GM12878 (cell line): ENCODE measurements around the gene LYZL2. TPM values are rescaled to one million over a fixed set of nuclear protein-coding genes. Genes with fewer than 3 reads are reported as not detected.

Experiments
- ATAC-seq: fragments of 200-7000 bp; cut with Tn5 transposase; 3 replicates; pipeline ENCODE4 v1.9.1; 2020; ENCODE audit warnings: mild to moderate bottlenecking, moderate library complexity
- BruUV-seq: library from RNA; stranded (reverse); fragments of 400-500 nt; replicated peaks from 2 replicates; lab custom pipeline; 2021; lab: Mats Ljungman, UMichigan
- CTCF ChIA-PET: fragments of 300-600 bp; sonication (Branson Sonifier 250); formaldehyde crosslinking; extraction: SDS; loops from one replicate; lab custom pipeline; 2021; ENCODE audit warnings: inconsistent platforms; lab: Yijun Ruan, JAX
- POLR2A ChIA-PET: fragments of 350-600 bp; formaldehyde crosslinking; extraction: SDS; loops from one replicate; lab custom pipeline; 2021; ENCODE audit warnings: inconsistent platforms; lab: Charles Lee
- RAD21 ChIA-PET: fragments of 300-600 bp; sonication (Branson Sonifier 250); formaldehyde crosslinking; loops from one replicate; lab custom pipeline; 2023; ENCODE audit warnings: antibody characterized with exemption; ENCODE audit not compliant: unreplicated experiment; lab: Charles Lee
- SMC1A ChIA-PET: fragments of 300-600 bp; sonication (Branson Sonifier 250); formaldehyde crosslinking; loops from one replicate; lab custom pipeline; 2023; ENCODE audit not compliant: unreplicated experiment, uncharacterized antibody; lab: Charles Lee
- DNase-seq: peaks from one replicate; pipeline ENCODE4 v3.0.0-alpha.2; 2011; ENCODE audit warnings: low read depth, low spot score
- FAIRE-seq: peaks from 3 replicates; lab custom pipeline; 2011; peaks lifted over from hg19 to GRCh38; lab: Jason Lieb, UNC
- H2AFZ ChIP-seq: 2 replicates; pipeline ENCODE4 v1.6.0; 2011; ENCODE audit warnings: low read depth, low read length, control low read depth; ENCODE audit not compliant: control insufficient read depth
- H3K27ac ChIP-seq: 2 replicates; pipeline ENCODE4 v1.5.1; 2011; ENCODE audit warnings: control low read depth; ENCODE audit not compliant: control insufficient read depth, insufficient read depth
- H3K27me3 ChIP-seq, 2 experiments: replicated peaks in 1 of 2; 2 replicates each; pipeline versions ENCODE4 v1.6.0 to v1.6.1; 2011; ENCODE audit warnings: low read length in 1 of 2; ENCODE audit not compliant: control insufficient read depth in 2 of 2, insufficient read depth in 2 of 2
- H3K36me3 ChIP-seq, 2 experiments: 2 replicates each; pipeline ENCODE4 v1.5.1; 2011; ENCODE audit warnings: low read length in 1 of 2; ENCODE audit not compliant: control insufficient read depth in 2 of 2, insufficient read depth in 2 of 2
- H3K4me1 ChIP-seq: 2 replicates; pipeline ENCODE4 v1.6.1; 2011; ENCODE audit warnings: mild to moderate bottlenecking, low read length, moderate library complexity, mixed read lengths; ENCODE audit not compliant: control insufficient read depth, insufficient read depth
- H3K4me2 ChIP-seq: 2 replicates; pipeline ENCODE4 v1.6.0; 2011; ENCODE audit warnings: control low read depth; ENCODE audit not compliant: control insufficient read depth, insufficient read depth
- H3K4me3 ChIP-seq: fragments of 200-600 bp; sonication (generic); 2 replicates; pipeline ENCODE4 v1.5.1; 2016
- H3K79me2 ChIP-seq: 2 replicates; pipeline ENCODE4 v1.6.0; 2011; ENCODE audit warnings: low read length; ENCODE audit not compliant: control insufficient read depth, insufficient read depth
- H3K9ac ChIP-seq: 2 replicates; pipeline ENCODE4 v1.8.0; 2011; ENCODE audit warnings: low read length, control low read depth, mixed read lengths; ENCODE audit not compliant: control insufficient read depth, insufficient read depth
- H3K9me3 ChIP-seq: replicated peaks from 3 replicates; pipeline ENCODE4 v1.5.1; 2011; ENCODE audit warnings: mild to moderate bottlenecking, low read length; ENCODE audit not compliant: control insufficient read depth, insufficient read depth
- H4K20me1 ChIP-seq: 2 replicates; pipeline ENCODE4 v1.6.0; 2011; ENCODE audit not compliant: control insufficient read depth, insufficient read depth
- BCL11A ChIP-seq: IDR thresholded peaks from 2 replicates; pipeline ENCODE4 v1.6.1; 2011; ENCODE audit warnings: low read depth, low read length
- CHD4 ChIP-seq: fragments of 200-600 bp; sonication (generic); IDR thresholded peaks from 2 replicates; pipeline ENCODE4 v1.6.1; 2016; ENCODE audit warnings: mild to moderate bottlenecking
- HCFC1 ChIP-seq: fragments of 150-350 bp; IDR thresholded peaks from 2 replicates; pipeline ENCODE4 v1.6.1; 2014; ENCODE audit warnings: low read length
- KLF5 ChIP-seq: fragments of 450-650 bp; IDR thresholded peaks from 2 replicates; pipeline ENCODE4 v1.6.1; 2014; ENCODE audit warnings: mild to moderate bottlenecking; ENCODE audit not compliant: partially characterized antibody
- POU2F2 ChIP-seq: IDR thresholded peaks from 3 replicates; pipeline ENCODE4 v1.6.1; 2011; ENCODE audit warnings: low read depth, mild to moderate bottlenecking, low read length, borderline replicate concordance
- RAD51 ChIP-seq: fragments of 450-650 bp; IDR thresholded peaks from 2 replicates; pipeline ENCODE4 v1.6.1; 2016; ENCODE audit warnings: moderate library complexity, mild to moderate bottlenecking, inconsistent platforms
- RELA ChIP-seq: fragments of 450-650 bp; IDR thresholded peaks from 2 replicates; pipeline ENCODE4 v1.8.0; 2014; ENCODE audit warnings: borderline replicate concordance; ENCODE audit not compliant: partially characterized antibody
- SP1 ChIP-seq: IDR thresholded peaks from one replicate; pipeline ENCODE4 v1.6.1; 2011; ENCODE audit warnings: low read depth, low read length
- WGBS: methylation state at CpG from one replicate; pipeline ENCODE4 v1.1.6; 2016; ENCODE audit warnings: low lambda C conversion rate; ENCODE audit not compliant: insufficient replicate concordance, insufficient coverage; ENCODE audit errors: missing lambda C conversion rate; 5-methylcytosine and 5-hydroxymethylcytosine counted together
- in situ Hi-C: fragments of 300-500 bp; cut with MboI; formaldehyde crosslinking; loops from 9 replicates; pipeline ENCODE4 v1.14.3; 2018; ENCODE audit warnings: mixed read lengths
- intact Hi-C: fragments of 100-400 bp; cut with micrococcal nuclease; formaldehyde crosslinking; loops from one replicate; pipeline ENCODE4 v1.14.2; 2022; ENCODE audit not compliant: unreplicated experiment
- polyA plus RNA-seq, 11 experiments: library from polyadenylated mRNA; depleted of rRNA in 4 of 11; unstranded in 6 of 11; stranded (reverse) in 5 of 11; fragments of >200 nt; fragmentation: Nextera tagmentation in 4 of 11; fragmentation: Illumina TruSeq in 1 of 11; extraction: Ambion mirVana in 4 of 11; extraction: Trizol in 1 of 11; gene quantifications; 1 replicate in 1 of 11; 2 replicates in 10 of 11; pipeline versions ENCODE4 v1.2.1 to v1.2.3, GENCODE V29; 2011 to 2016; ENCODE audit warnings: inconsistent platforms in 2 of 11, missing spikeins in 2 of 11, low read depth in 1 of 11
- total RNA-seq, 4 experiments: library from RNA; depleted of rRNA in 3 of 4; stranded (reverse); fragments of >200 nt in 3 of 4; fragmentation: Illumina TruSeq in 1 of 4; extraction: Trizol in 1 of 4; gene quantifications; 2 replicates each; pipeline versions ENCODE4 v1.2.1 to v1.2.3, GENCODE V29; 2013 to 2021
- TF ChIP-seq, protein P1 (sequence below): IDR thresholded peaks from 2 replicates; pipeline ENCODE4 v1.6.1; 2011; ENCODE audit warnings: low read depth, mild to moderate bottlenecking, low read length, moderate library complexity, borderline replicate concordance; ENCODE audit errors: extremely low read depth
- TF ChIP-seq, protein P2 (sequence below): IDR thresholded peaks from 2 replicates; pipeline ENCODE4 v1.6.1; 2011; ENCODE audit warnings: borderline replicate concordance, low read depth, mild to moderate bottlenecking, moderate library complexity, low read length; ENCODE audit not compliant: insufficient read depth, poor library complexity, severe bottlenecking
- TF ChIP-seq, protein P3 (sequence below): fragments of 450-650 bp; IDR thresholded peaks from 2 replicates; pipeline ENCODE4 v1.6.1; 2017; ENCODE audit warnings: low read depth, mild to moderate bottlenecking, moderate library complexity

Gene LYZL2
- total and polyA plus RNA-seq, 10 of the 15 experiments (the other 5 are each of a cell fraction or from before 2014, with no cell fraction given): not detected

DNA sequence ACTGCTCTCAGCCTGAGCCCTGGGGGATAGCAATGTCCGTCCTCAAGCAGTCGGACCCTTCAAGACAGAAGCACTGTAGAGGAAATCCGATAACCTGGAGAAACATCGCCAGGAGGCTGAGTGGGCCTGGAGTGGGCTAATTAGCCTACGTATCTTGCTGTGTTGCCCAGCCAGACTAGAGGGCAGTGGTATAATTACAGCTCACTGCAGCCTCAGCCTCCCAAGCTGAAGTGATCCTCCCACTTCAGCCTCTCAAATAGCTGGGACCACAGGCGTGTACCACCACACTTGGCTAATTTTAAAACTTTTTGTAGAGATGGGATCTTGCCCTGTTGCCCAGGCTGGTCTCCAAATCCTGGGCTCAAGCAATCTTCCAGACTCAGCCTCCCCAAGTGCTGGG, 21.7 kb downstream of the LYZL2 start:
- H2AFZ ChIP-seq: no peak overlapping the region
- intact Hi-C loops (no loop called here), in situ Hi-C loops (no loop called here)
- no peak overlapping the region for H3K27ac ChIP-seq
- H3K9me3 ChIP-seq: no peaks in the 10 kb centered on the region; the same call in 2 of the 3 replicates
- ATAC-seq (no peak), FAIRE-seq (no peak), DNase-seq (no peak)
- H3K4me1 ChIP-seq: no peaks in the 10 kb centered on the region
- H3K4me3 ChIP-seq: no peak overlapping the region
- 48% methylated on average over 6 of the region's 6 CpGs for WGBS
- H3K36me3 ChIP-seq: no peaks in the 10 kb centered on the region
- no peaks in the 10 kb centered on the region; a peak in 2 of 4 replicates for H3K27me3 ChIP-seq
- no peak overlapping the region for H3K4me2 ChIP-seq
- ChIA-PET SMC1A (no interaction called here), RAD21 (no interaction called here), CTCF (no interaction called here), POLR2A (no interaction called here)
- no TSS peak for BruUV-seq
- no peaks in the 10 kb centered on the region for H4K20me1 ChIP-seq
- TF ChIP-seq HCFC1: no peak
- TF ChIP-seq, protein P1, sequence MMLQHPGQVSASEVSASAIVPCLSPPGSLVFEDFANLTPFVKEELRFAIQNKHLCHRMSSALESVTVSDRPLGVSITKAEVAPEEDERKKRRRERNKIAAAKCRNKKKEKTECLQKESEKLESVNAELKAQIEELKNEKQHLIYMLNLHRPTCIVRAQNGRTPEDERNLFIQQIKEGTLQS: no peak
- no peak for TF ChIP-seq SP1
- no peak for TF ChIP-seq RELA
- TF ChIP-seq, protein P2, sequence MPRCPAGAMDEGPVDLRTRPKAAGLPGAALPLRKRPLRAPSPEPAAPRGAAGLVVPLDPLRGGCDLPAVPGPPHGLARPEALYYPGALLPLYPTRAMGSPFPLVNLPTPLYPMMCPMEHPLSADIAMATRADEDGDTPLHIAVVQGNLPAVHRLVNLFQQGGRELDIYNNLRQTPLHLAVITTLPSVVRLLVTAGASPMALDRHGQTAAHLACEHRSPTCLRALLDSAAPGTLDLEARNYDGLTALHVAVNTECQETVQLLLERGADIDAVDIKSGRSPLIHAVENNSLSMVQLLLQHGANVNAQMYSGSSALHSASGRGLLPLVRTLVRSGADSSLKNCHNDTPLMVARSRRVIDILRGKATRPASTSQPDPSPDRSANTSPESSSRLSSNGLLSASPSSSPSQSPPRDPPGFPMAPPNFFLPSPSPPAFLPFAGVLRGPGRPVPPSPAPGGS: no peak
- no peak overlapping the region for H3K9ac ChIP-seq
- no peaks in the 10 kb centered on the region for H3K79me2 ChIP-seq

DNA sequence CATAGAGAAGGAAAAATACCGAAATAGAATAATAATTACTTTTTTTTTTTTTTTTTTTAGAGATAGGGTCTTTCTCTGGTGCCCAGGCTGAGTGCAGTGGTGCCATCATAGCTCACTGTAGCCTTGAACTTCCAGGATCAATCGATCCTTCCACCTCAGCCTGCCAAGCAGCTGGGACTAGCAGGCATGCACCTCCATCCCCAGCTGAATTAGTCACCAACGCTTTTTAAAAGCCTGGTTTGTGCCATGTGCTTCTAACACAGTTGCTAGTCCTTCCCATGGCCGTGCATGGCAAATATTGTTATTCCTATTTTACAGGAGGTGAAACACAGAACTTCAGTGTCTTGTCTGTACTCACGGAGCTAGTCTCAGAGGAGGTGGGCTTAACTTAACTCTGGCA, 23.2 kb downstream of the LYZL2 start:
- in situ Hi-C loops: no loop called here
- H3K9me3 ChIP-seq: no peaks in the 10 kb centered on the region; the same call in 2 of the 3 replicates
- RAD21 ChIA-PET: no interaction called here
- no peaks in the 10 kb centered on the region; a peak in 2 of 4 replicates for H3K27me3 ChIP-seq
- H3K27ac ChIP-seq: no peak overlapping the region
- SMC1A ChIA-PET: interaction anchor here (0.7 kb wide), 1 partner anchor 527 kb away, joined by 3 read pairs; no protein-coding TSS in a partner anchor
- no peaks in the 10 kb centered on the region for H4K20me1 ChIP-seq
- H3K4me1 ChIP-seq: no peaks in the 10 kb centered on the region
- DNase-seq (no peak), FAIRE-seq (no peak), ATAC-seq (no peak)
- no peak overlapping the region for H3K9ac ChIP-seq
- CTCF ChIA-PET: interaction anchor here (0.6 to 1.9 kb wide), 4 partner anchors 15 to 1256 kb away, joined by 3 to 7 read pairs (median 4); no protein-coding TSS in a partner anchor
- intact Hi-C loops: no loop called here
- BruUV-seq: no TSS peak
- POLR2A ChIA-PET: no interaction called here
- no peak overlapping the region for H3K4me3 ChIP-seq
- no peaks in the 10 kb centered on the region for H3K79me2 ChIP-seq
- no peaks in the 10 kb centered on the region for H3K36me3 ChIP-seq
- no peak overlapping the region for H2AFZ ChIP-seq
- H3K4me2 ChIP-seq: no peak overlapping the region
- 15% methylated on average over 5 of the region's 5 CpGs for WGBS
- TF ChIP-seq, protein P3, sequence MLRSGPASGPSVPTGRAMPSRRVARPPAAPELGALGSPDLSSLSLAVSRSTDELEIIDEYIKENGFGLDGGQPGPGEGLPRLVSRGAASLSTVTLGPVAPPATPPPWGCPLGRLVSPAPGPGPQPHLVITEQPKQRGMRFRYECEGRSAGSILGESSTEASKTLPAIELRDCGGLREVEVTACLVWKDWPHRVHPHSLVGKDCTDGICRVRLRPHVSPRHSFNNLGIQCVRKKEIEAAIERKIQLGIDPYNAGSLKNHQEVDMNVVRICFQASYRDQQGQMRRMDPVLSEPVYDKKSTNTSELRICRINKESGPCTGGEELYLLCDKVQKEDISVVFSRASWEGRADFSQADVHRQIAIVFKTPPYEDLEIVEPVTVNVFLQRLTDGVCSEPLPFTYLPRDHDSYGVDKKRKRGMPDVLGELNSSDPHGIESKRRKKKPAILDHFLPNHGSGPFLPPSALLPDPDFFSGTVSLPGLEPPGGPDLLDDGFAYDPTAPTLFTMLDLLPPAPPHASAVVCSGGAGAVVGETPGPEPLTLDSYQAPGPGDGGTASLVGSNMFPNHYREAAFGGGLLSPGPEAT: no peak
- TF ChIP-seq BCL11A (no peak), KLF5 (no peak), RAD51 (no peak), POU2F2 (no peak), CHD4 (no peak)
